Transverse colon (tissue), 4 donors: Measurements from ENCODE around the gene ARF1.

Source experiments
- CTCF ChIP-seq, 5 experiments: fragments of 200-600 bp in 3 of 5; fragments of 450-650 bp in 2 of 5; sonication (generic) in 3 of 5; IDR thresholded peaks; 1 replicate in 2 of 5; 2 replicates in 3 of 5; pipeline ENCODE4 v1.5.1; 2016 to 2017; ENCODE audit warnings: antibody characterized with exemption in 5 of 5, inconsistent platforms in 3 of 5, mild to moderate bottlenecking in 2 of 5, moderate library complexity in 1 of 5
- EP300 ChIP-seq: sonication (generic); formaldehyde crosslinking; IDR thresholded peaks from one replicate; pipeline ENCODE4 v1.6.1; 2017; ENCODE audit warnings: antibody characterized with exemption, low read depth
- POLR2AphosphoS5 ChIP-seq, 3 donors: sonication (generic); formaldehyde crosslinking; IDR thresholded peaks; one replicate each; pipeline ENCODE4 v1.6.1; 2016; ENCODE audit warnings: antibody characterized with exemption in 3 of 3

GRCh38 chr1:228142701-228143136, 60.2 kb downstream of the ARF1 start:
- TF ChIP-seq POLR2AphosphoS5 (IDR thresholded peaks at IDR 0.05) (no peak), EP300 (no peak), CTCF (IDR thresholded peaks at IDR 0.05) (no peak)
